ENCODE data around the gene PGBD2. TPM values are rescaled to one million over a fixed set of nuclear protein-coding genes. Genes with fewer than 3 reads are reported as not detected.
"Not testable (repeated sequence)": the region's sequence is repeated elsewhere in the genome, so short reads cannot be mapped to it uniquely, and the experiment has no call there.

The PGBD2 gene
- total RNA-seq, 4 donors from 2014 or later = 12.2 to 15.4 (median 12.8) TPM

GRCh38 chr1:248944134-248944999, 38.3 kb downstream of the PGBD2 start:
- DNase-seq (ENCODE audit: low spot score in 2 of 2); H3K4me3 ChIP-seq (ENCODE audit: low read depth, poor library complexity, severe bottlenecking); intact Hi-C loops (cut with DNase I; ENCODE audit: low total_unique reads): not testable (repeated sequence)
- 69 to 74% methylated on average over 10 to 27 of the region's 77 CpGs for WGBS, 2 donors

DNA sequence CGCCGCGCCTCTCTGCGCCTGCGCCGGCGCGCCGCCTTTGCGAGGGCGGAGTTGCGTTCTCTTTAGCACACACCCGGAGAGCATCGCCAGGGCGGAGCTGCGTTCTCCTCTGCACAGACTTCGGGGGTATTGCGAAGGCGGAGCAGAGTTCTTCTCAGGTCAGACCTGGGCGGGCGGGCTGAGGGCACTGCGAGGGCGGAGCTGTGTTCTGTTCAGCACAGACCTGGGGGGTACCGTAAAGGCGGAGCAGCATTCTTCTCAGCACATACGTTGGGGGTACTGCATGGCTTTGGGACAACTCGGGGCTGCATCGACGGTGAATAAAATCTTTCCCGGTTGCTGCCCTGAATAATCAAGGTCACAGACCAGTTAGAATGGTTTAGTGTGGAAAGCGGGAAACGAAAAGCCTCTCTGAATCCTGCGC, 39.0 kb downstream of the PGBD2 start:
- H3K4me3 ChIP-seq (ENCODE audit: low read depth, poor library complexity, severe bottlenecking); intact Hi-C loops (cut with DNase I; ENCODE audit: low total_unique reads); DNase-seq (ENCODE audit: low spot score in 2 of 2): not testable (repeated sequence)
- WGBS, 2 donors = 81 to 86% methylated on average over 23 to 26 of the region's 33 CpGs

DNA sequence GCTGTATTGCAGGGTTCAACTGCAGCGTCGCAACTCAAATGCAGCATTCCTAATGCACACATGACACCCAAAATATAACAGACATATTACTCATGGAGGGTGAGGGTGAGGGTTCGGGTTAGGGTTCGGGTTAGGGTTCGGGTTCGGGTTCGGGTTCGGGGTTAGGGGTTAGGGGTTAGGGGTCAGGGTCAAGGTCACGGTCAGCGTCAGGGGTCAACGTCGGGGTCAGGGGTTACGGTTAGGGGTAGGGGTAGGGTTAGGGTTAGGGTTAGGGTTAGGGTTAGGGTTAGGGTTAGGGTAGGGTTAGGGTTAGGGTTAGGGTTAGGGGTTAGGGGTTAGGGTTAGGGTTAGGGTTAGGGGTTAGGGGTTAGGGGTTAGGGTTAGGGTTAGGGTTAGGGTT, 39.4 kb downstream of the PGBD2 start:
- 88 to 93% methylated on average over 12 to 13 of the region's 13 CpGs for WGBS, 2 donors
- H3K4me3 ChIP-seq (ENCODE audit: low read depth, poor library complexity, severe bottlenecking); DNase-seq (ENCODE audit: low spot score in 2 of 2); intact Hi-C loops (cut with DNase I; ENCODE audit: low total_unique reads): not testable (repeated sequence)

DNA sequence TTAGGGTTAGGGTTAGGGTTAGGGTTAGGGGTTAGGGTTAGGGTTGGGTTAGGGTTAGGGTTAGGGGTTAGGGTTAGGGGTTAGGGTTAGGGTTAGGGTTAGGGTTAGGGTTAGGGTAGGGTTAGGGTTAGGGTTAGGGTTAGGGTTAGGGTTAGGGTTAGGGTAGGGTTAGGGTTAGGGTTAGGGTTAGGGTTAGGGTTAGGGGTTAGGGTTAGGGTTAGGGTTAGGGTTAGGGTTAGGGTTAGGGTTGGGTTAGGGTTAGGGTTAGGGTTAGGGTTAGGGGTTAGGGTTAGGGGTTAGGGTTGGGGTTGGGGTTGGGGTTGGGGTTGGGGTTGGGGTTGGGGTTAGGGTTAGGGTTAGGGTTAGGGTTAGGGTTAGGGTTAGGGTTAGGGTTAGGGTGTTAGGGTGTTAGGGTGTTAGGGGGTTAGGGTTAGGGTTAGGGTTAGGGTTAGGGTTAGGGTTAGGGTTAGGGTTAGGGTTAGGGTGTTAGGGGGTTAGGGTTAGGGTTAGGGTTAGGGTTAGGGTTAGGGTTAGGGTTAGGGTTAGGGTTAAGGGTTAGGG, 39.9 kb downstream of the PGBD2 start:
- DNase-seq (ENCODE audit: low spot score in 2 of 2); H3K4me3 ChIP-seq (ENCODE audit: low read depth, poor library complexity, severe bottlenecking); intact Hi-C loops (cut with DNase I; ENCODE audit: low total_unique reads): not testable (repeated sequence)

Other genes with a start within 250 kb of the PGBD2 start
- gene OR14I1, start 203.5 kb upstream of the PGBD2 start, total RNA-seq = not detected
- not detected for gene LYPD8, start 150.5 kb upstream of the PGBD2 start, total RNA-seq
- gene SH3BP5L, start 80.3 kb upstream of the PGBD2 start, total RNA-seq = 10 to 100 TPM; 31.4 to 45.4 (median 33.9) TPM
- gene ZNF672, start 68.0 kb upstream of the PGBD2 start, total RNA-seq = 10 to 100 TPM; 34.7 to 50.4 (median 42.6) TPM
- gene ZNF692, start 47.1 kb upstream of the PGBD2 start, total RNA-seq = 10 to 100 TPM; 46.3 to 90.2 (median 65.2) TPM

Data from lower leg skin (tissue), 4 donors.